GM19324 (cell line): ENCODE measurements around the gene CAVIN3.
"Not testable (repeated sequence)": the region's sequence is repeated elsewhere in the genome, so short reads cannot be mapped to it uniquely, and the experiment has no call there.

ENCODE experiments used
- ATAC-seq: cut with Tn5 transposase; IDR thresholded peaks from one replicate; pipeline ENCODE4 v1.9.1; 2021; ENCODE audit warnings: mild to moderate bottlenecking, moderate library complexity; ENCODE audit not compliant: unreplicated experiment, low FRiP score

The CAVIN3 gene

DNA sequence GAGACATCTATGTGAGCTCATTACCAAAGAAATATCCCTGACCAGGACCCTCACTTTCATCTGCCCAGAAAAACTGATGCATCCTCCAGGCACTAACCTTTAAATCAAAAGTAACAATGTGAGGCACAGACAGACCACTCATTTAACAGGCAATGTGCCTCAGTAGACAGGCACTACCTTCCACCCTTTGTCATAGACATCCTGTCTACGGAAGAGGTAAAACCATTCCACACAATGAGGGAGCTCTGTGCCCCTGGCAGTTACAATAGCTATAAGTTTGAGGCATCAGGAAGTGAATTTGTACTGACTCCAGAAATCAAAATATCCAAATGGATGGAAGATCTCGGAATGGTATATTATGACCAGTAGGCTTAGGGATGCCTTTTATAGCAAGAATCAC lies 6.7 kb upstream of the CAVIN3 start:
- ATAC-seq = no peak

DNA sequence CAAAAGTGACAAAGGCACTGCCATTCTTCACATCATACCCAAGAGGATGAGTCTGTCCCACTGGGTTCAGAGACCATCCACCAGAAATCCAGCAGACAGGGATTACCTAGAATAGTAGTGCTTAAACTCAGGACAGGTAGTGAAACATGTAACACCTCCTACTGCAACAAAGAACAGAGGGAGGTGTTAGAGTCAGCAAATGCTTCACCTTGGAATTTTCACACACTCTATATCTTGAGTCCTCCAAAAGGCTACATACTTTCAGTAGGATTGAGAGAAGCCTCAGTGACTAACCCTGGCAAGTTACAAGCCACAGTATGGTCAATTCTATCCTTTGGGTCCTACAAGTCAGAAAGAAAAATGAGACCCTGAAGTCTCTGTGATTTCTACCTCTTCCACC lies 6.0 kb upstream of the CAVIN3 start:
- ATAC-seq = no peak

DNA sequence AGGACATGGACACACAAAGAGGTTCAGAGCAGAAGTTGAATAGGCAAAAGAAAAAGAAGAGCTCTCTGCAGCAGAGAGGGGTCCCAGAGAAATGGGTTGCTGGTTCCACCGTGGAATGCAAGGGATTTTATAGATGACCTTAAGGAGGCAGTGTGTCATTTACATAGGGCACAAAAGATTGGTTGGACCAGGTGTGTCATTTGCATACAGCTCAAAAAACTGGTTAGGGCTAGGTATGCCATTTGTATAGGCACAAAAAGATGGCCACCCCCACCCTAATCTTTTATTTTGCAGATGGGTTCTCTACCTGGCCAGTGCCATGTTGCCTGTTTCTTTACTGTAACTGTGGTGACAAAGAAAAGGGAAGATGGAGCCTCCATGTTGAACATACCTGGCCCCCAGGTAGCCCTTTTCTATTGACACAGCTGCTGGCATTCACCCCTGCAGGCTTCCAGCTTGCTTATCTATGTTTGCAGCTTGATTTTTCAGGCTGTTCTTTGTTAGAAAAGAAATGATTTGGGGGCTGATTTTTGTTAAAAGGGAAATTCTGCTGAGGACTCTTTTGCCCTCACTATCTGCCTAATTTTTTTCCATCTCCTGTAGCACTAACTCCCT lies 3.1 kb upstream of the CAVIN3 start:
- no peak for ATAC-seq

DNA sequence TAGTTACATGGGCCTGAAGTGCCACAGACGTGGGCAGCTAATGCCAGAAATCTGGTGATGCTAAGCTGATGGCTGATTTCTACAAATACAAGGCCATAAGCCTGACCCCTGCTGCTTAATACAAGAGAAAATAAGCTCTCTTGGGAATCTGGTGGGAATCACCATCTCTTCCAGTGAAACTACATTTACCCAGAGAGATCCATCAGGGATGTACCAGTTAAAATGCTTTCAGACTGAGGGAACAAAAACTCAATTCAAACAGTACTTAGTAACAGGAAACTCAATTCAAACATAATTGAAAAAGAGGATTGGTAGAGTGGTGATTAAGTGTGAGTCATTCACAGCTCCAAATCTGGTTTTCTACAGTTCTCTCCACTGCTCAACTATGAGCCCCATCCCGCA lies 1.7 kb upstream of the CAVIN3 start:
- no peak for ATAC-seq

DNA sequence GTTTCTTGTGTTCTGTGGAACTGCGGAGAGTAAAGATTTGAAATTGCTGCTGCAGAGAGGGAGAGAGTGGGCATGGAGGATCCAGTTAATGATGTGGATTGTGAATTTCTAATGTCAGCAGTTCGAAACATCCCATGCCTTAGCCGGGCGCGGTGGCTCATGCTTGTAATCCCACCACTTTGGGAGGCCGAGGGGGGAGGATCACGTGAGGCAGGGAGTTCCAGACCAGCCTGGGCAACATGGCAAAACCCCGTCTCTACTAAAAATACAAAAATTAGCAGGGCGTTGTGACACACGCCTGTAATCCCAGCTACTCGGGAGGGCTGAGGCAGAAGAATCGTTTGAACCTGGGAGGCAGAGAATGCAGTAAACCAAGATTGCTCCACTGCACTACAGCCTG lies 1.1 kb upstream of the CAVIN3 start:
- no peak for ATAC-seq

DNA sequence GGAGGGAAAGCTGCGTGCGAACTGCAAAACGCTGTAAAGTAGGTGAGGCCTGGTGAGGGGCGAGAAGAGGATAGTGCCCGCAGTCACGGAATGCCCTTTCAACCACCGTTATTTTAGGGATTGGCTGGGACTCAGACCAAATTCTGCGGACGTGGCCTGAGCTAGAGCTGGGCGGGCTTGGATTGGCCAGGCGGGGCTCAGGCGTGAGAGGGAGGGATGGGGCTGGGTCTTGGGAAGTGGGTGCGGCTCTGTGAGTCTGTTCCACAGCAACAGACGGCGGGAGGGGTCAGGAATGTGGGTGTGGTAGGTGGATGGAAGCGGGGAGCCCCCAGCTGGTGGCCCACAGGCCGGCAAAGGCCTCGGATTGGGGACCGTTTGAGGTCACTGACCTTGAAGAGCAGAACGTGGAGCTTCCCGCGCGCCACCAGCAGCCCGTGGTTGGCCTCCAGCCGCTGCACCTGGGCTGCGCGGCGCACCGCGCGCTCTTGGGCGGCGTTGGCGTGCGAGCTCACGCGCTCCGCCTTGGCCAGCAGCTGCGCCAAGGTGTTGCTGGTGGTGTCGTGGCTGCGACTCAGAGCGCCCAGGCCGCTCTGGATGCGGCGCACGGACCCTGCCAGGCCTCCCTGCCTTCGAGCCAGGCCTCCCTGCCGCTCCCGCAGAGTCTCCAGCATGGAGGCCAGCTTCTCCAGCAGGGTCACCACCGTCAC lies 444 bp downstream of the CAVIN3 start:
- ATAC-seq = peak; percentile 11

DNA sequence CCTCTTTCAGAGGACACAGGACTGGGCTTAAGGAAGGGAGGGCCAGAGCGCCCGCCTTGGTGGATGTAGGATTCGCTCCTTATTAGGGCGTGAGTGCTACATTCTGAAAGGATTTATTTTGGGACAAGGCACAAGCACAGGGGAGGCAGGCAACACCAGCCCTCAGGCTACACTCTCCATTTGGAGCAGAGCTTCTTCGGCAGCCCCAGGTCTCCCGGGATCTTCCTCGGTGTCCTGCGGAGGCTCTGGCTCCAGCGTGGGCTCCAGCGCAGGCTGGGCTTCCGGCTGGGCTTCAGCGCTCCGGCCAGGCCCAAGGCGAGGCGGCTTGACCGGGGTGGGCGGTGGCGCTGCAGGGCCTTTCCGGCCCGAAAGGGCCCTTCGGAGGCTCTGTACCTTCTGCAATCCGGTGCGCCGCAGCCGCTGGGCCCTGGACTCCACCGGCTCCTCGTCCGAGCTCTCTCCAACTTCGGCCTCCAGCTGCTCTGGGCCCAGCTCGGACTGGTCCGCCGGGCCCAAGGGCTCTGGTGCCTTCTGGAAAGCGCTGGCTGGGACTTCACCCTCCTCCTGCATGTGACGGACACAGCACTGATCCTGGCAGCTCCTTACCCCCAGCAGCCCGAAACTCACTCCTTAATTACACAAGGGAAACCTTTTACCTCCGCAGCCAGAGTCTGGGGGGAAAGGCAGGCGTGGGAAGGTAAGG lies 1.1 kb downstream of the CAVIN3 start:
- ATAC-seq = no peak

DNA sequence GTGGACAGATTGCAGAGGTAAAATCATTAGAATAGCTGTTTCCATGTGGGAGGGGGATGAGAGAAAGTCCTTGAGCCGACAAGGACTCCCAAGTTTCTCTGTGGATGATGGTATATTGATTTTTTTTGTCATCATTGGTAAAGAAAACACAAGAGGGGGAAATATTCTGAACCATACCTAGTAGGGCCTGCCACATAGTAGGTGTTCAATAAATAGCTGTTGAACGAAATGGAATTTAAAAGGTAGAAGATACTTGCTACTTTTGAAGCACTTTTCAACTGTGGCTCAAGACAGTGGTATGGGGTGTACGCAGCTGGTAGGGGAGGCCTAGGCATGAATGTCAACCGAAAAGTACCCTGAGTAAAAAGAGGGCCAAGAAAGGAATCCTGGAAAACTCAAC lies 2.1 kb downstream of the CAVIN3 start:
- ATAC-seq = no peak

DNA sequence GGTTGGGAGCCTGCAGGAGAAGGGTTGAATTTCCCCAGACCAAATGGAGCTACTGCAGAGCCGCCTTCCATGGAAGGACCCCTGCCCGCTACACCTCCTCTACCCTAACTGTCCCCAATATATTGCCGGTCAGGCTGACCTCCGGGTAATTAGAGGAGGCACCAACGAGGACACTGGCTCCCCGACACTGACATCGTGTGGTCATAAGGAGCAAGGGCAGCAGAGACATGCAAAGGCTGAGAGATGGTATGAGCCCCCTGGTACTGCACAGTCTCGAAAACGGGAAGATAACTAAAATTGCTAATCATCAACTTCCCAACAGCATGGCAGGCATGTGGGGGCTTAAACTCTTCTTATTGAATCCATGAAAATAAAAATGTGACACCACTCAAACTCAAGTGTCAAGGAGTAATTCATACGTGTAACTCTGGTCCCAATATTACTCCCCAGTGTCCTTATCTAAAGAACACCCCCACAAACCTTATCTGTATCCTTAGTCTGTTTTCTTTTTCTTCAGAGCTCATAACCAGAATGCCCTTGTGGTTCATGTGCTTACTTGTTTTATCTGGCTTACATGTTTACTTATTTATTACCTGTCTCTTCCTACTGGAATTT lies 4.4 kb downstream of the CAVIN3 start:
- ATAC-seq = peak; percentile 77

DNA sequence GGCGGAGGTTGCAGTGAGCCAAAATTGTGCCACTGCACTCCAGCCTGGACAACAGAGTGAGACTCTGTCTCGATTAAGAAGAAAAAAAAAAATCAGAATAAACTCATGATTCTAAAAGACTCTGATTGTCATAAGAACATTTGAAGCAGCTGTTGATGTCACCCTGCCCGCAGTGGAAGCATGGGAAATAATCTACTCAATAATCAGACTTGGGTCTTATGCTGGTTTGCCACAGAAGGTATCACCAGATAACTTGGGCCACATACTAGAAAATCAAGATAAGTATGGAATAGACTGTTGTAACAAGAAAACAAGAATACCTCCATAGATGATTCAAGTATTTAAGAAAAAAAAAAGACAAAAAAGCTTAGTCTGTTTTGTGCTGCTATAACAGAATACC lies 8.2 kb downstream of the CAVIN3 start:
- no peak for ATAC-seq

DNA sequence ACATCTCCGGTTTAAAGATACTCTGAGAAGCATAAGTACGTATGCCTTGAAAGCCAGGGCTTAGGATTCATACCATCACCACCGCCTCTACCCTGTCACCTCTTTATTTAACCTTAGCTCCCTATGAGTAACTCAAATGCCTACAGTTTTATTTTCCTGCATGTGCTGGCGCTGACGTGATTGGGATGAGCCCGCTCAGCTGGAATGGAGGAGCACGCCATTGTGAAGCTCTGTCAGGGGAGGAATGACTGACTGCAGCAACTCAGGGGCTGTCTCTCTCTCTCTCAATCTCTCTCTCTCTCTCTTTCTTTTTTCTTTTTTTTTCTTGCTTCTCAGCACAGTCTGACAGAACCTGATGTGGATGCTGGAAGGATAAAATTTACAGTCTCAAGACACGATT lies 12.4 kb downstream of the CAVIN3 start:
- ATAC-seq = no peak

DNA sequence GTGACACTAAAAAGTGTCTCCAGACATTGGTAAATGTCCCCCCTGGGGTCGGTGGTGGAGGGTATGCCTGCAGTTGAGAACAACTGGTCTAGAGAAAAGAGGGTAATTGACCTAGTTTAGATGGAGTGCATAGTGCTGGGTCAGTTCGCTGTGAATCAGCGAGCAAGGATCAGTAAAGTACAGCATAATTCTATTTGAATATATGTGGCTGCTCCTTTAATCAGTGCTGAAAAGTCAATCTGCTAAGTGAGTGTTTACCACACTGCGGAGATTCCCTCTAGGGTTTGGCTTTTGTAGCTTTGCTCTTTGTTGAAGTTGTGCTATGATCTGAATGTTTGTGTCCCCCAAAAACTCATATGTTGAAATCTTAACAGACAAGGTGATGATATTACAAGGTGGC lies 15.0 kb downstream of the CAVIN3 start:
- no peak for ATAC-seq

DNA sequence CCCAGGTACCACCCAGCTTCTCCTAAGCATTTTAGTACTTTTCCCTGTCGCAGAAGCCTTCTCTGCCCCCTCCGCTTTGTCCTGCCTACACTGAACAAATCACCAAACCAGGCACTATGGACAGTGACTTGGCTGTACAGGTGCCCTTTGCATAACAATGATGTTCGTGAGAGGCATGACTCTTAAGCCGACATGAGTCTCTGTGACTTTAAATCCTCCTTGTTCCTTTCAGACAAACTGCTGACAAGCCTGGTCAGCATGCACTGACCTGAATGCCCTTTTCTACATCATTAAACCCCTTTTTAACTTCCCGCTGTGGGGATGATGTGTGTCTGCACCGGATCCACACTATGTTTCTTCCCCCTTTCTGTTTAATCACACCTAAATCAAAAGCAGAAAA lies 16.6 kb downstream of the CAVIN3 start:
- ATAC-seq = no peak

DNA sequence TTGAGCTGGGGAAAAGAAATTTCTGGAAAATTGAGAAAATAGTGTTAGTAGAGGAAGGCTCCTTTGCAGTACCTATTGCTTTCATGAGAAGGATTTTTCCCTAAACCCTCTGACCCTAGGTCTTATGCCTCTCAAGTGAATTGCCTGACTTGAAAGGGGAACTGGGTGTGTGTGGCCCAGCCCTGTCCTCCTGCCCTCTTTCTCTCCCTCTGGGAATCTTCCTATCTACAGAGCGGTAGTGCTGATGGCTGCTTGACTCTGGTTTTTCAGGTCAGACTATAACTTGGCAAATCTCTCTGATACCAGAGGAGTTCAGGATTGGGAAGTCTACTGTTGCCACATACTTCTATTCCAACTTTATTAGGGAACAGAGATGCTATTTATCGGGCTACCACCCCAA lies 19.2 kb downstream of the CAVIN3 start:
- ATAC-seq = no peak

DNA sequence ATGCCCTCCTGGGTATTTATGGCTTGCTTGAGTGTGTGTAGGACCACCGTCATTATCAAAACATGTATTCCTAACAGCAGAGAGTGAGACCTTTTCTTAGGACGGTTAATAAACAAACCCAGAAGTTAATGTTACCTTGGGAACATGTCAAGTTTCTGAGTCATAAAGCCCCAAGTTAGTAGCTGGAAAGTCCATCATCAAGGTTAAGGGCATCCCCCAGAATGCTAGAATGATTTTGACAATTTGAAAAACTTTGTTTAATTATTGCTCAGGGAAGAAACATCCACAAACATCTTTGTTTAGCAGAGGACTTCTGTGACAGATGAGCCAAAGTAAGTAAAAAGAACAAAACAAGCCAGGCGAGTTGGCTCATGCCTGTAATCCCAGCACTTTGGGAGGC lies 20.0 kb downstream of the CAVIN3 start:
- ATAC-seq = no peak

DNA sequence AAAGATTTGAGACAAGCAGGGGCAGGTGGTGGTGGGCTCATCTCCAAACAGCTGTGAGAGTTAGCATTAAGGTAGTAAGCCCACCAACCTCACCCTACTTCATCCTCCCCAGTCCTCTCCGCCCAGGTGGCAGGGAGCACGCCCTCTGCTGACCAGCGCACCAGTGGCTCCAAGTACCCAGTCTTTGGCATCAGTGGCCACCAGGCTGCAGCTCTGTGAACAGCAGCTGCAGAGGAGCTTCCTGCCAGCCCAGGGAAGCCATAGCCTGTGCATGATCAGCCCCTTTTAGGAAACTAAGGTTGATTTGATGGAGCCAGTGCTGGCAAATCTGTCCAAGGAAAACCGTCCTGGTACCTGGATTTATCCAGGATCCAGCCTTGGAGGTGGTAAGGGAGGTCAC lies 21.7 kb downstream of the CAVIN3 start:
- ATAC-seq = no peak

DNA sequence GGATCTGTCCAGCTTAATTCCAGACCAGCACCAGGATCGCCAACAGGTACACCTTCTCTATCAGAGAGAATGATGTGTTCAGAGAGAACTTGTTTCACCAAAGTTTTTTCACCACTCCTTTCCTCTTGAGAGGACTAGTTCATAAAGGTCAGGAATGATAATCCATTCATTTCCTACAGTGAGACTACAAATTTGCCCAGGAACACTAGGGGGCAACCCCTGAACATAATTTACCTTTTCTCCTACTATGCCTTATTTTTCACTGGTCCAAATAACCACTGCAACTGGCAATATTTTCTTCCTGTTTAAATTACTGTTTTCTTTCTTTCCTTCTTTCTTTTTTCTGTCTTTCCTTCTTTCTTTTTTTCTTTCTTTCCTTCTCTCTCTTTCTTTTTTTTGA lies 22.5 kb downstream of the CAVIN3 start:
- no peak for ATAC-seq

DNA sequence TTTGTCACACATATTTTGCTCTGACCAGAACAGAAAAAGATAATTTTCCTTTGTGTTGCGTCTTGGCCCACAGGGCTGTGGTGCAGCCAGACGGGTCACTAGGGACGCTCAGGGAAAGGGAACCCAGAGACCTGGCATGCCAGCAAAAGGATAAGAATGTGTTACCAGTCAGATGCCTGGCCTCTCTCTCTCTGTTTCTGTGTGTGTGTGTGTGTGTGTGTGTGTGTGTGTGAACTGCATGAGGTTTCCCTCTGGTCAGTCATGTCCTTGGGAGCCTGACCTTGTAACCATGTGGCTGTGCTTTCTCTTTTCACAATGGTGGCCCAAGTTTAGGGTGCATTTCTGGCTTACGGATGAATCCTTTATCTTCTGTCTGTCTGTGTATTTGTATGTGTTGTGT lies 35.3 kb downstream of the CAVIN3 start:
- no peak for ATAC-seq

DNA sequence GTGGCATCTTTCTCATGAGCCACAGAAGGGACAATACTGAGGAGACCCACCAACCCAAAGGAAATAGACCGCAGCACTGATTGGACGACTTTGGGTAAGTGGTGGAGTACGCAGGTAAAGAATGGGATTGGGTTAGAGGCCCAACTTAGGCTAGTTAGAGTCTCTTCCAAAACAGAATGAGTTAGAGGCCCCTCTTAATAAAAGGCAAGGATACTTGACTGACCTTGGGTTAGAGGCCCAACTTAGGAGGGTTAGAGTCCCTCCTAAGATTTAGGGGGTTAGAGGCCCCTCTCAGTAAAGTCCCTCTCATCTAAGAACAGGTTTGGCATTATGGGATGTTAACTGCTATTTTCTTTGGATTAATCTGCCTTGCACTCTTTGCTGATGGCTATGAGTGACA lies 36.1 kb downstream of the CAVIN3 start:
- ATAC-seq = no peak

DNA sequence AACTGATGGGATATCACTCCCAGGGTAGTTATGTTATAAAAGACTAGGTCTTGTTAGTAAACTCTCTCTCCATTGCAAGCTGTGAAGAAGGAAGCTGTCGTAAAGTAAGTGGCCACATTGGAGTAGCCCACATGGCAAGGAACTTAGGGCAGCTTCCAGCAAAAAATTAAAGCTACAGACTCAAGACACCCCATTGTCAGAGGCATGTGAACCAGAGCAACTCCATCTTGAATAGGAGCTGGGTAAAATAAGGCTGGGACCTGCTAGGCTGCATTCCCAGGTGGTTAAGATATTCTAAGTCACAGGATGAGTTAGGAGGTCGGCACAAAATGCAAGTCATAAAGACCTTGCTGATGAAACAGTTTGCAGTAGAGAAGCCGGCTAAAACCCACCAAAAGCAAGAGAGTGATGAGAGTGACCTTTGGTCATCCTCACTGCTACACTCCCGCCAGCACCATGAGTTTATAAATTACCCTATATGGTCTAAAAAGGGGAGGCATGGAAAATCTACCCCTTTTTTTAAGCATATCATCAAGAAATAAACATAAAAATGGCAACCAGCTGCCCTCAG lies 36.8 kb downstream of the CAVIN3 start:
- ATAC-seq = no peak

DNA sequence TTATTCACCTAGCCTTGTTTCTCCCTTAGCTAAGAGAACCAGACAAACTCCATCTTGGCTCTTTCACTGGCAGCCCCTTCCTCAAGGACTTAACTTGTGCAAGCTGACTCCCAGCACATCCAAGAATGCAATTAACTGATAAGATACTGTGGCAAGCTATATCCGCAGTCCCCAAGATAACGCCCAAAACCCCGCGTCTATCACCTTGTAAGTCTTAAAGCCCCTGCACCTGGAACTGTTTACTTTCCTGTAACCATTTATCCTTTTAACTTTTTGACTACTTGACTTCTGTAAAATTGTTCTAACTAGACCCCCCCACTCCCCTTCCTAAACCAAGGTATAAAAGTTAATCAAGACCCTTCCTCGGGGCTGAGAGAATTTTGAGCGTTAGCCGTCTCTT lies 39.5 kb downstream of the CAVIN3 start:
- not testable (repeated sequence) for ATAC-seq
